T follicular helper cell (primary cell): ENCODE results near the gene LPAR3.
"Not testable (repeated sequence)": the region's sequence is repeated elsewhere in the genome, so short reads cannot be mapped to it uniquely, and the experiment has no call there.

Experiments used
- DNase-seq: peaks from one replicate; pipeline ENCODE4 v3.0.0-alpha.2; 2020; ENCODE audit warnings: low read depth

LPAR3 gene

DNA sequence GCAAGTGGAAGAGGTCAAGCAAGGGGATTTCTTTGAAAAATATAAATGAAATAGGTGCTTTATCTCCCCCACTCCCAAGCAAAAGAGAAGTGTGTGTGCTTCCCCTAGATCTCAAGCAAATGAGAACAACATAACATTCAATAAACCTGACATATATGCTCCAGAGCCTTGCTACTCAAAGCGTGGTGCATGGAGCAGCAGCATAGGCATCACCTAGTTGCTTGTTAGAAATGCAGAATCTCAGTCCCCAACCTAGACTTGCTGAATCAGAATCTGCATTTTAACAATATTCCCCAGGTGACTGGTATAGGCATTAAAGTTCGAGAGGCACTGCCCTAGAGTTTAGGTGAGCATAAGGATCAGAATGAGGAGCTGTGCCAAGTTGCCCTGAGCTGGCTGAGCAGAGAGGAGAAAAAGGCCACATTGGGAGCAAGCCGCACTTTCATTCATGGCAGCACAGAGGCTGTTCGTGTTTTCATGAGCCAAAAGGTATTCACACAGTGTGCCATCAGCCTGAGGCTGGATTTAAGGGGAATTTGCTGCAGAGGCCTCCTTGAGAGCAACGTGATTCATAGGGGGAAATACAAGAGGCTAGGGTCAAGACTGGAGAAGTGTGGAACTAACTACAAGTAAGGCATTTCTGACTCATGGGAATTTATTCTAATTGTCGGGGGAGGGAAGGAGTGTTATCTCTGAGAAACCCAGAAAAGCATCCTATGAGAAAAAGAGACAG lies 14.3 kb upstream of the LPAR3 start:
- DNase-seq, result no peak

DNA sequence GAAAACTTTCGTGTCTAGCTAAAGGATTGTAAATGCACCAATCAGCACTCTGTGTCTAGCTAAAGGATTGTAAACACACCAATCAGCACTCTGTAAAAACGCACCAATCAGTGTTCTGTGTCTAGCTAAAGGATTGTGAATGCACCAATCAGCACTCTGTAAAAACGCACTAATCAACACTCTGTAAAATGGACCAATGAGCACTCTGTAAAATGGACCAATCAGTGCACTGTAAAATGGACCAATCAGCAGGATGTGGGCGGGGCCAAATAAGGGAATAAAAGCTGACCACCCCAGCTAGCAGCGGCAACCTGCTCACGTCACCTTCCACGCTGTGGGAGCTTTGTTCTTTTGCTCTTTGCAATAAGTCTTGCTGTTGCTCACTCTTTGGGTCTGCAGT lies 9.7 kb upstream of the LPAR3 start:
- DNase-seq, result not testable (repeated sequence)

DNA sequence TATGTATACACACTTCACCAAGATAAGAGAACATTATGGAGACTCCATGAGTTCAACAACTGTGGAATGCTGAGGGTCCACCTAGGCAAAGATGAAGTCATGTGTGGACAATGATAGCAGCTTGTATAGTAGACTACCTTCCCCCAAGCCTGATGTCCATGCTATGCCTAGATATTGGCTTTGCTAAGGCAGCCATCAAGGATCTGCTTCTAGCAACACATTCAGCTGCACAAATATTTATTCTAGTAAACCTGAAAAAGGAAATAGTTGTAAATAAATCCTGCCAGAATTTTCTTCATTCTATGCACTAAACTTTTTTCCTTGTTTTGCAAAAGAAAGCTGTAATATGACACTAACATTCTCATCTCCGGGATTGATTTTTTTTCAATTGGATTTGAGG lies 7.0 kb upstream of the LPAR3 start:
- DNase-seq, result no peak

DNA sequence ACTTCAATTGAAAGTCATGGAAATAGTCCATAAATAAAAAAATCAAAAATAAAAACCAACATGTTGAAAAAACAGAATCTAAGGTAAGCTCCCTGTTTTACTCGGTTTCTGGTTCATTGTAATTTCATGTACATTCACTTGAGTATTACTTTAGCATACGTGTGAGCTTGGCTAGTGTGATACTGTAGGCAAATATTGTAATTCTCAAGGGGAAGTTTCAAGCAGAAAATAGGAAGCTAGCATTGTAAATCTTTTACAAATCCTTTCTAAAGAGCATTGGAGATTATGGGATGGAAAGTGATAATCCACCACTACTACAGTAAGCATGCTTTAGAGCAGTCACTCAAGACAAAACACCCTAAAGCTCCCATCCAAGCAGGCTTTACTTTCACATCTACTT lies 3.3 kb upstream of the LPAR3 start:
- DNase-seq, result no peak

DNA sequence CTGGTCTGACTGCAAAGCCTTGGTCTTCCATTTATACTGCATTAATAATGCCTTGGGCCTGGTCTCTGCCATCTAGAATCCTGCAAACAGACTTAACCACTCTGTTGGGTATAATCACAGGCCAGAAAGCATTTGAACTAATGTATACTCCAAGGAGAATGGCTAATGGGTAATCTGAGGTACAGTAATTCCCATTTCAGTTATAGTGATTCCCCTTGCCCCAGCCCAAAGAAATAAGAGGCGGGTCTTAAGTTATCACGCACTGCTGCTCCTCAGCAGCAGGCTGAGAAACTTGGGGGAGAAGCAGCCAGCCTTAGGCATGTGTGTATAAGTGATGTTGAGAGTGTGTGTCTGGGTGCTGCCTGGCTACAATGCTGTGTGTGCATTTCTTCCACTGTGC lies 2.4 kb downstream of the LPAR3 start:
- DNase-seq, result no peak

DNA sequence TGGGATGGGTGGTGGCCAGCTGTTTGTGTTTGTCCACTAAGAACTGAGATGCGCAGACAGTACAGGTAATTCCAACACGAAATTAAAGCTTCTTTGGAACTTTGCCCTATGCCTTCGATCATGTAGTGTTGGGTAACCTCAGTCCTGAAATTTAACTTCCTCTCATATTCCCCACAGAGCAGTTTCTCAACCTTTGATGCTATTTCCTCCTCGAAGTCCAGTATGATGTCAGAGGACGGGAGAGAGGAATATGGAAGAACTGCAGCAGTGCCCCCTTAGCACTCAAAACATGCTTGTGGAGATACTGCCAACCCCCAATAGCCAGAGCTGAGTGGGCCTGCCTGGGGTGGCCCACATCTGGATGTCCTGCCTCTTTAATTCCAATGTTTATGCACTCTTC lies 3.6 kb downstream of the LPAR3 start:
- DNase-seq, result no peak

DNA sequence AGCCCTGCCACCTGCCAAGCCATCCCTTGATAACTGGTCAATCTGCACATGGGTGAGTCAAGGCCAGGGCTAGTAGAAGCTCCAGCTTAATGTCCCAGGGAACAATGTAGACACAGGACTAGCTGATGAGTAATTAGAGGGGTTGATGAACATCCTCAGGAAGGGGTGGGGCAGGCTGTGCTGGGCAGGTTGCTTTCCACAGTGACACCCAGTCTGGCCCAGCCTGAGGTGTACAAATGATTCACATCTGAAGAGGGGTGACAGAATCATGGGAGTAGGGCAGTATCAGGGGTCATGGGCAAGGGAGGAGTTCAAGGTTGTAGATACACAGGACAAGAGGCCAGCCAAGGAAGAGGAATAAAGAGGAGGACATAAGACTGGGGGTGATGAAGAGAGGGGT lies 4.3 kb downstream of the LPAR3 start:
- no peak for DNase-seq

DNA sequence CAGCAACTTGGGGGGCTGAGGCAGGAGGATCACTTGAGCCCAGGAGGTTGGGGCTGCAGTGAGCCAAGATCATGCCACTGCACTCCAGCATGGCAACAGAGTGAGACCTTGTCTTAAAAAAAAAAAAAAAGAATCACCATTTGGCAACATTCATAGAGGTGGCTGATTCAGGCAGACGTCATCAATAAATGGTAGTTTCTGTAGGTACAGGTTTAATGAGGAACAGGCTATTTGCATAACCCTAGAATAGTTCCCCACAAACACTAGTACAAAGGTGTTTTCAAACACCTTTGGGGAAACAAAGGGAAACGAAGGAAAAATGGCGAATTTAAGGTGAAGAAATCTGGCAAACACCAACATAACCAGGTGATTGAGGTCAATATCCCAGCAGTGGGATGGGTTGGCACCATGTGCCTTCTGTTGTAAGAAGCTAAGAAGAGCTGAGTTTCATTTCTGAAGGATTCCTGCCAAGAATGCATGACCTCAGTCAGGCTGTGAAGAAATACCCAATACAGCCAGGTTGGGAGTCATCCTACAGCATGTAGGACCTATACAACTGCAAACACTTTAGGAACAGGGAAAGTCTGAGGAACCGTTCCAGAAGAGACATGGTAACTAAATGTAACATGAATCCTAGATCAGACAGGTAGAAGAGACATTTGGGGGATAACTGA lies 5.6 kb downstream of the LPAR3 start:
- no peak for DNase-seq

DNA sequence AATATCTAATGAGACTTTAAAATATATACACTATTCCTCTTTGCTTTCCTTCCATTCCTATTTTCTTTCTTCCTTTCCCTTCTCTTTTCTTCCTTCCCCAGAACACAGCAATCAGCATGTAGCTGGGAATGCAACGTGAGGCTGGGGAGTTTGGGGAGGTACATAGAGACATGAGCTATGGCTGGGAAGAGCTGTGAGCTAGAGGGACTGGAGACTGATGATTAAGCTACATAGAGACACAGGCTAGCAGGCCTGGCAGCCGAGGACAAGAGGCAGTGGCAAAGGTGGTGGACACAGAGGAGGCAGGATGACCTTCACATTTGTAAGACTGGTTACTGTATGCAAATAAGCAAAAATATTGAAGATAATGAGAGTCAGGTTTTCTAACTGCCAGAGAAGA lies 7.5 kb downstream of the LPAR3 start:
- DNase-seq, result no peak

DNA sequence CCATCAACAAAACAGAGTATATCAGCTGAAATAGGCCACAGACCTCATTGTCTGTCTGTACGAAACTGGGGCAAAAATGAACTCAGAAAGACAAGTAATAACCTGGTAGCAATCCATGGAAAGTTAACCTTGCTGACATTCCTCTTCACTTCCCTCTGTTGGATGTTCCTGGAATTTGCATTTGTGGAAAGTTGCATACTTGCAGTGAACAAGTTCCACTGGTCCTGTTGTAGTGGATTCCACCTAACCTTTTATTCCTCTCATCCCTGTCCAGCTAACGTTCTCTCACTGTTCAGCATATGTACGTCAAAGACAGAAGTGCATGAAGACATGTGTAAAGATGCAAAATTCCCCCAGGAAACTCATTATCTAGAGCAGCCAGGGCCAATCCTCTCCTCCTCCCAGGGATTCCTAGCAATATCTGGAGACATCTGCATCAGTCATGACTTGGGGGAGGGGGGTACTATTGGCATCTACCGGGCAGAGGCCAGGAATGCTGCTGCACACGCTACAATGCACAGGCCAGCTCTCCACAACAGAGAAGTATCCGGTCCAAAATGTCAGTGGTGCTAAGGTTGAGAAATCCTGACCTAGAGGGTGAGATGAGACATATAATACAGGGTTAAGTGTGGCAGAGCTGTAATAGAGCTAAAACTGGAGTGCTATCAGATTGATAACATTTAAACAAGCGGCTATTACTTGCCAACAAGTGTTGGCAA lies 8.2 kb downstream of the LPAR3 start:
- DNase-seq, result no peak

DNA sequence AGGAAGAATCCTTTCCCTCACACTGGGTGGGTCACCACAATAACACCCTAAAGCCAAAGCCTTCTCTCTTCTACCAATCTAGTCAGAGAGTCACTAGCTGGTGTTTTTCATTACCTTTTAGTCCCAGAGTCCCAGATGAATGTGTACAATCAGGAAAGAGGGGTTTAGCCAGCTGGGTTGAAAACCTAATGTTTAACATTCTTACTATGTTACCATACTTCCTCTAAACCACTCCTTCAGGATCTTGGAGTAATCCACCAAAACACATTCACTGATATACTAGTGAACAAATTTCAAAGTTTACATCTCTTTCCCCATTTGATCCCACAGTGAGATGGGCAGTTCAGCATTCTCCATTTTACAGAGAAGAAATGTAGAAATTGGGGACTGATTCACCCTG lies 9.7 kb downstream of the LPAR3 start:
- DNase-seq, result no peak

DNA sequence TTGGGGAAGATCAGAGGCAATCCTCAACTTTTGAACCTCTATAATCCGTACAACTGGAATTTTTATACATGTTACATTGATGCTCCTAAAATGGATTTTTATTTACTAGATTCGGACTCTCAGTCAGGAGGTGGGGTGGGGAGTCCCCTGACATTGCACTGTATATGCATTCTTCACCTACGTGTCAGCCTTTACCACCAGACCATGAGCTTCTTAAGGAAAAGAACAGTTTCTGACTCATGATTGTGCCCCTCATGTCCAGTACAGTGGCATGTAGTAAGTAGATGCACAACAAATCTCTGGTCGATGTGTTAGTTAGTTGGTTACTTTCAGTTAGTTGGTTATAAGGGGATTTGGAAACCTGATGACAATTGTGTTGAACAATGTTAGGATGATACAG lies 15.4 kb downstream of the LPAR3 start:
- no peak for DNase-seq

DNA sequence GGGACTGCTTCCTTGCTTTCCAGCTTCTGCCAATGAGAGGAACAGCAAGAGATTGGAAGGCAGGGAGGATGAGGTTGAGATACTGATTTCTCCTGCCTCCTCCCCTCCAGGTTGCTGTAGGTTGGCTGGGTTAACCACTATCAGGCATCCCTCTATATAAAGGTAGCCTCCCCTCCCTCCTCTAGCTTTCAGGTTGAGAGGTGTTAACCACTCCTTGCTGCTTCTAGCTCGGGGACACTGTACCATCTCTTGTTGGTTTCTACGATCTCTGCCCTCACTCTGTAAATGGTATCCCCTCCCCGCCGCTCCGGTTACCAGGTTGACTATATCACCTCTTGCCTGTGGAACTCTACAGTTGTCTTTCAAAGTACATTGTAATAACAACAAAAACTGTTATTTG lies 16.7 kb downstream of the LPAR3 start:
- no peak for DNase-seq

DNA sequence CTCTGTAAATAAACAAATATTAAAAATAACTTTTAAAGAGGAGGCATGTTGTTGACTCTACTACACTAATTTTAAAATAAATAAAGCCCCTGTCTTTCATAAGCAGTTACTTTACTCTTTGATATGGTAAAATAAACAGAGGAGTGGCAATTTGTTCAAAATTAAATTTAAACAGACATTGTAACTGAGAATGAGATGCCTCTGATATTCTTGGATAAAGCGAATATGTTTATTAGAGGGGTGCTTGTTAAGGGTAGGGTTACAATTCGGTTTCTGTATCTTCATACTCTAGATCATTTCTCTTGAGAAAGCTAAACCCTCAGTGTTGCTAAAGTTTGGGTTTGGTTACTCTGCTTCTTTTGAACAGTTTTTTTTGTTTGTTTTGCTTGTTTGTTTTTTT lies 19.6 kb downstream of the LPAR3 start:
- no peak for DNase-seq

DNA sequence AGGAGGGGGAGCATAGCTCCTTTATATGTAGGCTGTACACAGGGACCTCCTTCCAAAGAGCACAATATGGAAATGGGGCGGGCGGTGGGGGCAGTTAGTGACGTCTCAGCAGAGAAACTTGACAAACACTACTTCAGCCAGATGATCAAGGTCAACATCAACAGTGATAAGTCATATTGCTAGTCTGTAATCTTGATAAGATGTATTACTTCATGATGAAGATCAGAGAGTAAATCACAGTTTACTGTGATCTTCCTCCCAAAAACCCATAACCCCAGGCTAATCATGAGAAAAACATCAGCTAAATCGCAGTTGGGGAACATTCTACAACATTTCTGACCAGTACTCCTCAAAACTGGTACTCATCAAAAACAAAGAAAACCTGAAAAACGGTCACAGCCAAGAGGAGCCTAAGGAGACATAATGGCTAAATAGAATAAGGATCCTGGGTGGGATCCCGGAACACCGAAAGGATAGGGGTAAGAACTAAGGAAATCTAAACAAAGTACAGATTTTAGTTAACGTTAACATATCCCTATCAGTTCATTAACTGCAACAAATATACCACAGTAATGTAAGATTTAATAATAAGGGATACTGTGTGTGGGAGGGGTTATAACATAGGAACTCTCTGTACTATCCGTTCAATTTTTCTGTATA lies 20.2 kb downstream of the LPAR3 start:
- DNase-seq, result no peak

DNA sequence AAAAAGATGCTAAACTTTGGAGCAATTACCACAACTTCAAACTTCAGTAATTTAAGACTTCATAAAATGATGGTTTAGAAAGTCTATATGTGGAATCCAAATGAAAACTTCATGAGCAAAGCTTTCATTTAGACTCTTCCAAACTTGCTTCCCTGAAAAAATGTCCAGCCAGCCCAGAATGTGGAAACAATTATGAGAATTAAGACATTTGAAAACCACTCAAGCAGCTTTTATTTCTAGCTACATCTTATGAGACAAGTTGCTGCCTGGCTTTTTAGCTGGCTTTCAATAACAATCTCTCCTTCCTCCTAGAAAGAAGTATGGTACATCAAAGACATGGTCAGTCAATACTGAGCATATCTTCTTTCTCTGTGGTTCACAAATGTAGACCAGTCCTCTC lies 21.8 kb downstream of the LPAR3 start:
- DNase-seq, result no peak

DNA sequence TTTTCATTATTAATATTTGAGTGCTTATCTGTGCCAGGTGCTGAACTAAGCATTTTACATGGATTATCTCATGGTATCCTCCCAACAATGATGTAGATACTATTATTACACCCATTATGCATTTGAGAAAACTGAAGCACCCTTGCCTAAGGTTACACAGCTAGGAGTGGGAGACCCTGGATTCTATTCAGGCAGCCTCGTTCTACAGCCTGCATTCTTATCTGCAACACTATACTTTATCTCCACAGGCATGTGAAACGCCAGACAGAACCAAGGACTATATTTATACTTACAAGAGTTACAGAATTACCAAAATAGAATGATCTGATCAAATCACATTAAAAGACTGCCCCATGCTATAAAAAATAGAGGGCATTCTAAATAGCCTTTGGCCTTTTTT lies 22.4 kb downstream of the LPAR3 start:
- no peak for DNase-seq

DNA sequence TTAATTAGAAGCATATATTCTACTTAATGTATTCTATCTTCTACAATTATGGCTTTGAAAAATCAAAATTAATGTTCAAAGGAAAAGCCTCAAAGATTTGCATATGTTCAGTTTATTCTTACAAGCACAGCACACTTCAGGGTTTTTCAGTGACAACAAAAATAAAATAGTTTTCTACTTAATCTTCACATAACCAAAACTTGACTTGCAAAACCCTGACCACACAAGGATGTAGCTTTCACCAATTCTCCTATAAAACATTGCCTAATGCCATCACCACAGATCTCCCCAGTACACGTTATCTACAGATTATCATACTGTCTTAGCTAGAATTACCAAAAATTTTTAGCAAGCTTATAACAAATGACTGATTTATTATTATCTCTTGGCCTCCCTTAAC lies 23.3 kb downstream of the LPAR3 start:
- DNase-seq, result no peak

DNA sequence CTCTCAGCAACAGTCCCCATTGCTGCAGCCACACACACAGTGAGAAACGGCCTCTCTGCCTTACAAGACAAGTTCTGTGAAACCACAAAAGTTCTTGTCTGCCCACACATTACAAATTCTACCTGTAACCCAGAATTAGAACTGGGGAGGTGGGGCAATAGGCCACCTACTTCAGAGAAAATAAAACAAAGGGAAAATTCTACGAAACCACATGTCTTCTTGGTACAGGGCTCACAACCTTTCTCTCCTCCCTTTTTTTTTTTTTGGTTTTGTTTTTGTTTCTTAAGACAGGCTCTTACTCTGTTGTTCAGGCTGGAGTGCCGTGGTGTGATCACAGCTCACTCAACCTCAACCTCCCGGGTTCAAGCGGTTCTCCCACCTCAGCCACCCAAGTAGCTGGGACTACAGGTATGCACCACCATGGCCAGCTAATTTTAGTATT lies 30.2 kb downstream of the LPAR3 start:
- no peak for DNase-seq

DNA sequence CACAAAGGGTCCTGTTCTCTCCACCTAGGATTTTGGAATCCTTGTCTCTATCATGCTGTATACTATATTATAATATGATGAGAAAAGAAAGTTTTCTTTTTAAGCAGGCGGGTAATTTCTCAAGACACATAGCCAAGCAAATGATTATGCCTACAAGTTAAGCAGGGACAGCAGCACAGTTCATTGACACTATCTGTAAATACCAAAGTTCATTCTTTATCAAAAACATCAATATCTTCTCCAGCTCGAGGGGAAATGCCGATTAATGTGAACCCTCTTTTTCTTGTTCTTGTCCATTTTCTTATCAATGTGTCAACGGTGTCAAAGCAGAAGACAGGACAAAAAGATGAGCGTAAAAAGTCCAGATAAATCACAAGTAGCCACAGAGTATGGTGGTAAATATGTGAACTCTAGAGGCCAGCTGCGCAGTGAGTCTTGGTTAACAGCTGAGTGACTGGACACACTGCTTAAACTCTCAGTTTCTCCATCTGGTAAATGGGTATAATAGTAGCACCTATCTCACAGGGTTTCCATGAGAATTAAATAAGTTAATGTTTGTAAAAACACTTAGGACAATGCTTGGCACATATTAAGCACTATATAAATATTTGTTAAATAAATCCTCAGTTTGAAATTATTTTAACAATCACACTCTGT lies 30.9 kb downstream of the LPAR3 start:
- no peak for DNase-seq

DNA sequence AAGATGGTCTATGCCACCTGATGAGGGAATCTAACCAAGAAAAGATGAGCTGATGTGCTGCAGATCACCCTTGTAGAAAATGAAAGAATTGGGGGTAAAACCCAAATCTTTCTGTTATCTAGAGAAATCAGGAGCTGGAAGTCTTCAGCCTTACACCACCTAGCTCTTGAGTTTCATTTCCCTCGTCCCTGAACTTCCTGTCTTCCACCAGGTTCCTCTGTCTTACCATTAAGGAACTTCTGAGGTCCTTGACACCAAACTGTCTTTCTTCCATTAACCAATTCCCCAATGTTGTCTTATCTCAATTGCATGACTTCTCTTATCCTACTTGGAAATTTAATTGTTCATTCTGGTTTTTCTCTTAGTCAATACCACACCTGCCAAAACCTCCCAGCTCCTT lies 31.5 kb downstream of the LPAR3 start:
- no peak for DNase-seq

DNA sequence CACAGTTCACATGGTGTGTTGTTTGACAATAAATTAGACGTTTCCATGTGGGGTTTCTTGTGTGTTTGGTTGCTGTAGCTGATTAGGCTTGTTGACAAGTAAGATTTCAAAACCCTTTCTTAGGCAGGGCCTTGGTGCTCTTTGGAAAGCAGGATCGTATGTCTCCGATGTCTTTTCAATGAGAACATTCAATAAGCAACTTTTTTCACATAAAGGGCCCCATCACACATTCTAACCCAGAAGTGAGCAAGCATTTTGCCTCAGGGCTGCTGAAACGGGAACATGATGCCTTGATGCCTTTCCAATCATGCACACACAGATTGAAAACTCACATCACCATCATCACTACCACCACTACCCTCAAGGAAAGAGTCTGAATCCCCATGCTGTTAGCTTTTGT lies 33.1 kb downstream of the LPAR3 start:
- DNase-seq, result no peak
